Measurements from ENCODE around the gene ACYP2. TPM values are rescaled to one million over a fixed set of nuclear protein-coding genes. Genes with fewer than 3 reads are reported as not detected.

ACYP2 gene
- total RNA-seq, 1 donor from 2014 or later = 76.7 TPM

DNA sequence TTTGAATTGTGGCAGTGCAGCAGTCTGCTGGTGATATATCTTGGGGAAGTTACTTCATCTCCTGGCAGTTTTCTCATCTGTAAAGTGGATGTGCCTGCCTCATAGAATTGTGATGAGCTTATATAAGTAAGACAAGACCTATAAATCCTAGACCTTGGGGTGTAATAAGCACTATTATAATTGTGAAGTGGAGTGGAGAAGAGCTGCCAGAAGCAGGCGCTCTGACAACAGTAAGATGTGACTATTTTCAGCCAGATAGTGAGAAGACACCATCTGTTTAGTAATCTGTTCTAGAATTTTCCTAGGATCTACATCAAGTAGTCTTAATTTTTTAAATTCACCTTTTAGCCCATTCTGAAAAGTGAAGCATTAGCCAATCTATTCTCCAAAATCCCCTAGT lies 226.2 kb downstream of the ACYP2 start:
- Histone ChIP-seq H3K4me1 (peaks cover 46% of the 10 kb centered on the region), H3K36me3 (no peaks in the 10 kb centered on the region), H3K4me3 (no peak overlapping the region), H3K27me3 (ENCODE audit: low read depth) (no peaks in the 10 kb centered on the region), H3K9me3 (replicated peaks) (peaks cover 5% of the 10 kb centered on the region), H3K27ac (replicated peaks) (peak overlapping the region; percentile 52)
- TF ChIP-seq, protein P1, sequence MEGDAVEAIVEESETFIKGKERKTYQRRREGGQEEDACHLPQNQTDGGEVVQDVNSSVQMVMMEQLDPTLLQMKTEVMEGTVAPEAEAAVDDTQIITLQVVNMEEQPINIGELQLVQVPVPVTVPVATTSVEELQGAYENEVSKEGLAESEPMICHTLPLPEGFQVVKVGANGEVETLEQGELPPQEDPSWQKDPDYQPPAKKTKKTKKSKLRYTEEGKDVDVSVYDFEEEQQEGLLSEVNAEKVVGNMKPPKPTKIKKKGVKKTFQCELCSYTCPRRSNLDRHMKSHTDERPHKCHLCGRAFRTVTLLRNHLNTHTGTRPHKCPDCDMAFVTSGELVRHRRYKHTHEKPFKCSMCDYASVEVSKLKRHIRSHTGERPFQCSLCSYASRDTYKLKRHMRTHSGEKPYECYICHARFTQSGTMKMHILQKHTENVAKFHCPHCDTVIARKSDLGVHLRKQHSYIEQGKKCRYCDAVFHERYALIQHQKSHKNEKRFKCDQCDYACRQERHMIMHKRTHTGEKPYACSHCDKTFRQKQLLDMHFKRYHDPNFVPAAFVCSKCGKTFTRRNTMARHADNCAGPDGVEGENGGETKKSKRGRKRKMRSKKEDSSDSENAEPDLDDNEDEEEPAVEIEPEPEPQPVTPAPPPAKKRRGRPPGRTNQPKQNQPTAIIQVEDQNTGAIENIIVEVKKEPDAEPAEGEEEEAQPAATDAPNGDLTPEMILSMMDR (IDR thresholded peaks at IDR 0.05; ENCODE audit: borderline replicate concordance) = peak; percentile 46
- intact Hi-C loops (cut with micrococcal nuclease) = no loop called here
- DNase-seq = no peak

DNA sequence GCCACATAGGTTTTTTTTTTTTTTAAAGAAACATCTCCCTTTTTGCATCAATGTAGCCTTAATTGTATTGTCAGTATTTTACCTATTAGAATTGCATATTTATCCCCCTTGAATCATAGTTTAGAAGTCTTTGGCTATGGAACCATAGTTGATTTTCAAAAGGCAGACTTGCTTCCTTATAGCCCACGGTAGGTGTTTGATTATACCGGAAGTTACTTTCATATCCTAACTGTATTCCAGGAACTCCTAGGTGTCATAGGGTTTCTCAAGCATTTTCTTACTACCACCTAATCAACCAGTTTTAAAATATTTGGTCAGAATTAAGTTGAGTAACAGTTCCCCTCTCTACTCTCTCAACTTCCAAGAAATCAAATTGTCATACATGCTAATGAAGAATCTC lies 227.2 kb downstream of the ACYP2 start:
- H3K27me3 ChIP-seq (ENCODE audit: low read depth) = no peaks in the 10 kb centered on the region
- TF ChIP-seq, protein P1 (IDR thresholded peaks at IDR 0.05; ENCODE audit: borderline replicate concordance) = no peak
- intact Hi-C loops (cut with micrococcal nuclease) = no loop called here
- H3K4me1 ChIP-seq = peaks cover 37% of the 10 kb centered on the region
- H3K36me3 ChIP-seq = no peaks in the 10 kb centered on the region
- no peak overlapping the region for H3K4me3 ChIP-seq
- no peak for DNase-seq
- H3K9me3 ChIP-seq (replicated peaks) = peaks cover 5% of the 10 kb centered on the region
- peak overlapping the region; percentile 52 for H3K27ac ChIP-seq (replicated peaks)

DNA sequence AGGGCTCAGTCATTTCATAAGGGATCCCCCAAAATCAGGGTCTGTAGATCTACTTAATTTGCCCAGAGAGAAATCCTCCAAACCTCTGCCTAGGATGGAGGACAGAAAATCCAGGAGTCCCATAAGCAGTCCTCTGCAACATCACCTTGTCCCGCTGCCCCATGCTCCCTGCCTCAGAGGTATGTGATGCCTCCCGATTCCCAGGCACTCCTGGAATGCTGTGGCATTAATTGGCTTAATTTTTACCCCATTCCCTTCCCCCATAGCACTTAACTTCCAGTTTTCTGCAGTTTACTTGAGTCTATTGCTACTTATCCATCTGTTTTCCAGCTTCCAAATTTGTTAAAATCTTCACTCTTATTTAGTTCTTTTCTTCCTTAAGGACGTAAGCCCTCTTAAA lies 232.2 kb downstream of the ACYP2 start:
- no peaks in the 10 kb centered on the region for H3K27me3 ChIP-seq (ENCODE audit: low read depth)
- H3K4me1 ChIP-seq = peaks cover 32% of the 10 kb centered on the region
- DNase-seq = no peak
- H3K36me3 ChIP-seq = no peaks in the 10 kb centered on the region
- TF ChIP-seq, protein P1 (IDR thresholded peaks at IDR 0.05; ENCODE audit: borderline replicate concordance) = no peak
- H3K4me3 ChIP-seq = no peak overlapping the region
- H3K9me3 ChIP-seq (replicated peaks) = peaks cover 5% of the 10 kb centered on the region
- H3K27ac ChIP-seq (replicated peaks) = peak overlapping the region; percentile 50
- intact Hi-C loops (cut with micrococcal nuclease) = no loop called here

DNA sequence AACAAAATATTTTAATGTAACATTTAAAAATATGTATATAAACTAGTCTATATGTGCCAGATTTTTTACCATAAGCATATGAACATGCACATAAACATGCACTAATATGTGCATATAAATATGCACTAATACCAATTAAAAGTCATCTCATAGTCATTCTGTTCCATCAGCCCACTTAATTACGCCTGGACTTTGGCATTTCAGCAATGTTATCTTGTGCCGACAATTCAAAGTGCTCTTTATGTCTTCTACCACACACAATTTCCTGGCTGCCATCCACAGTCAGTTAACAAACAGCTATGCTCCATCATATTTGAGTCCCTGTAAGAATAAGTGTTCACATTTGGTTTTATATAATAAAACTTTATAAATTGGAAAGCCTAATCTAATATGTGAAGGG lies 233.2 kb downstream of the ACYP2 start:
- H3K27me3 ChIP-seq (ENCODE audit: low read depth) = no peaks in the 10 kb centered on the region
- peaks cover 23% of the 10 kb centered on the region for H3K4me1 ChIP-seq
- TF ChIP-seq, protein P1 (IDR thresholded peaks at IDR 0.05; ENCODE audit: borderline replicate concordance) = no peak
- no peak overlapping the region for H3K4me3 ChIP-seq
- no peaks in the 10 kb centered on the region for H3K36me3 ChIP-seq
- H3K9me3 ChIP-seq (replicated peaks) = peaks cover 5% of the 10 kb centered on the region
- no peak for DNase-seq
- intact Hi-C loops (cut with micrococcal nuclease) = no loop called here
- H3K27ac ChIP-seq (replicated peaks) = peak overlapping the region; percentile 50

DNA sequence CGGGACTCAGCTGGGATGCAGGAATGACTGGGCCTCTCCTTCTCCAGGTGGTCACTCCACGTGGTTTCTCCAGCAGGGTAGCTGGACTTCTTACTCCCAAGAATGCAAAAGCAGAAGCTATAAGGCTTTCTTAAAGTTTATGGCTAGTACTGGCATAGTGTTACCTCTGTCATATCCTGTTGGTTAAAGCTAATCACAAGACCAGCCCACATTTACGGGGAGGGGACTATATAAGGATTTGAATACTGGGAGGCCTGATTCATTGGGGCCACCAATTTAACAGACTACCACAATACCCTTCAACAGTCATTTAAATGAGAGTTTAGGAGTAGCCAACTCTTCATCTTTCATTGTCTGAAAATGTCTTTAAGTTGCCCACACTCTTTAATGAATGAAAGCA lies 235.0 kb downstream of the ACYP2 start:
- Histone ChIP-seq H3K9me3 (replicated peaks) (peaks cover 3% of the 10 kb centered on the region), H3K4me1 (peaks cover 15% of the 10 kb centered on the region), H3K27me3 (ENCODE audit: low read depth) (no peaks in the 10 kb centered on the region), H3K36me3 (no peaks in the 10 kb centered on the region), H3K4me3 (no peak overlapping the region), H3K27ac (replicated peaks) (no peak overlapping the region)
- intact Hi-C loops (cut with micrococcal nuclease) = no loop called here
- TF ChIP-seq, protein P1 (IDR thresholded peaks at IDR 0.05; ENCODE audit: borderline replicate concordance) = no peak
- no peak for DNase-seq

DNA sequence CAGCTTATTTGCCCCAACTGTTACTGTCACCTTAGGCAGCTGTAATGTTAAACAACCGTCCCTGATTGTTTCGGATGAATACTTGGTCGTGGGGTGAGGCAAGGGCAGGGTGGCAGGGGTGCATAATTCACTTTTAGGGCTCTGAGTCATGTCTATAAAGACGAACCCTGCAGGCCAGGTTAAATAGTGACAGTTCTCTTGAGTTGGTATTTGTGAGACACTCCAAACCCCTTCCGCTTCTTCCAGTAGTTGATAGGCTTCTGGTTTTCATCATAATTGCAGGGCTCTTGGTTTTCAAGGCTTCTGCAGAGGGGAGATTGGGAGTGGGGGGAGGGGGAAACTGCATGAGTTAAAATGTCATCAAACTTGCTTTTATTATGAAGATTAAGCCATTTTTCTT lies 237.8 kb downstream of the ACYP2 start:
- no peaks in the 10 kb centered on the region for H3K36me3 ChIP-seq
- TF ChIP-seq, protein P1 (IDR thresholded peaks at IDR 0.05; ENCODE audit: borderline replicate concordance) = no peak
- peaks cover 11% of the 10 kb centered on the region for H3K4me1 ChIP-seq
- intact Hi-C loops (cut with micrococcal nuclease) = no loop called here
- DNase-seq = no peak
- H3K27me3 ChIP-seq (ENCODE audit: low read depth) = no peaks in the 10 kb centered on the region
- H3K4me3 ChIP-seq = no peak overlapping the region
- no peaks in the 10 kb centered on the region for H3K9me3 ChIP-seq (replicated peaks)
- H3K27ac ChIP-seq (replicated peaks) = peak overlapping the region; percentile 7
